ENCODE data around the gene COMT. TPM values are rescaled to one million over a fixed set of nuclear protein-coding genes. Genes with fewer than 3 reads are reported as not detected.

COMT gene
- total RNA-seq, 1 experiment from 2014 or later: 109 TPM

DNA sequence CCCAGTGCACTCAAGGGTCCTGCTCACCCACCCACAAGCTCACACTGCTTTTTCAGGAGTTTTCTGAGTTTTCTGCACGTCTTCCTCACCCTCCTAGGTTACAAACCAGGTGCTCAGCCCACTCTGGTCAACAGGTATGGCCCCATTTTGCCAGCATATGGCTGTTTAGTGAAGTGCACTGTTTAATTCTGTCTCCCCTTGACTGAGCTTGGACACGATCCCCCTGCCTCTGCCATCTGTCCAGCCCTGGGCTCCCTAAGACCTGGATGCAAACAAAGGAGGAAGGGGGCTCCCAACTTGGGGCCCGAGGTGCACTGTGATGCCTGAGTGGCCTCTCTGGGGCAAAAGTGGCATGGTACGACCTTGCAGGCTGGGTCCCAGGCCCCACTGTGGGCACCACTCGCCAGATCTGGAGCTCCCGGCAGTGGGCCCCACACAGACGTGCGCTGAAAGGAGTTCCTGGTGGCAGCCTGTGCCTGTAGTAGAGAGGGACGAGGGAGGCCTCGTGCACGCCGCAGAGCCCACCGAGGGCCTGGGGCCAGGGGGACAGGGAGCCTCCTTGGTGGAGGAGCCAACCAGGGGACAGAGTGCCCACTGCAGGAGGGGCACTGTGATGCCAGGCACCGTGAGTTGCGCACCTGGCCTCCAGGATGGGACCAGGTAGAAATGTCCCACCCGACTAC lies 37.3 kb upstream of the COMT start:
- Histone ChIP-seq H3K27me3 (ENCODE audit: insufficient read depth, low read length) (no peaks in the 10 kb centered on the region), H2AFZ (ENCODE audit: low read depth, low read length, poor library complexity, severe bottlenecking) (no peak overlapping the region), H3K36me3 (ENCODE audit: control insufficient read depth in 1 of 2, insufficient read depth in 2 of 2, low read length in 2 of 2) (no peaks in the 10 kb centered on the region), H3K4me3 (replicated peaks in 1 of 2; ENCODE audit: low read depth in 1 of 2, low read length in 2 of 2) (no peak overlapping the region), H3K4me2 (ENCODE audit: low read length) (no peak overlapping the region), H3K9me3 (ENCODE audit: control insufficient read depth in 1 of 2, insufficient read depth in 1 of 2, low read depth in 1 of 2, low read length in 2 of 2) (no peaks in the 10 kb centered on the region), H4K20me1 (ENCODE audit: insufficient read depth) (no peaks in the 10 kb centered on the region), H3K27ac (ENCODE audit: low read depth, low read length) (no peak overlapping the region), H3K79me2 (ENCODE audit: insufficient read depth, low read length) (no peaks in the 10 kb centered on the region), H3K9ac (ENCODE audit: low read length) (no peak overlapping the region), H3K9me2 (ENCODE audit: insufficient read depth) (no peaks in the 10 kb centered on the region), H3K4me1 (ENCODE audit: control insufficient read depth in 1 of 2, insufficient read depth in 2 of 2, low read length in 2 of 2) (no peaks in the 10 kb centered on the region)
- intact Hi-C loops (cut with micrococcal nuclease): no loop called here
- RAD21 ChIA-PET (ENCODE audit: low non-redundant PET in 1 of 2, low total read pairs in 2 of 2, uncharacterized antibody in 2 of 2, unreplicated experiment in 2 of 2): no interaction called here
- POLR2A ChIA-PET: interaction anchor here (0.8 kb wide), 1 partner anchor 13 kb away, joined by 3 read pairs; no protein-coding TSS in a partner anchor
- no TSS peak for BruUV-seq (replicated peaks)
- ATAC-seq (no peak), DNase-seq (ENCODE audit: low read depth, low spot score) (no peak)
- TF ChIP-seq, protein P1, sequence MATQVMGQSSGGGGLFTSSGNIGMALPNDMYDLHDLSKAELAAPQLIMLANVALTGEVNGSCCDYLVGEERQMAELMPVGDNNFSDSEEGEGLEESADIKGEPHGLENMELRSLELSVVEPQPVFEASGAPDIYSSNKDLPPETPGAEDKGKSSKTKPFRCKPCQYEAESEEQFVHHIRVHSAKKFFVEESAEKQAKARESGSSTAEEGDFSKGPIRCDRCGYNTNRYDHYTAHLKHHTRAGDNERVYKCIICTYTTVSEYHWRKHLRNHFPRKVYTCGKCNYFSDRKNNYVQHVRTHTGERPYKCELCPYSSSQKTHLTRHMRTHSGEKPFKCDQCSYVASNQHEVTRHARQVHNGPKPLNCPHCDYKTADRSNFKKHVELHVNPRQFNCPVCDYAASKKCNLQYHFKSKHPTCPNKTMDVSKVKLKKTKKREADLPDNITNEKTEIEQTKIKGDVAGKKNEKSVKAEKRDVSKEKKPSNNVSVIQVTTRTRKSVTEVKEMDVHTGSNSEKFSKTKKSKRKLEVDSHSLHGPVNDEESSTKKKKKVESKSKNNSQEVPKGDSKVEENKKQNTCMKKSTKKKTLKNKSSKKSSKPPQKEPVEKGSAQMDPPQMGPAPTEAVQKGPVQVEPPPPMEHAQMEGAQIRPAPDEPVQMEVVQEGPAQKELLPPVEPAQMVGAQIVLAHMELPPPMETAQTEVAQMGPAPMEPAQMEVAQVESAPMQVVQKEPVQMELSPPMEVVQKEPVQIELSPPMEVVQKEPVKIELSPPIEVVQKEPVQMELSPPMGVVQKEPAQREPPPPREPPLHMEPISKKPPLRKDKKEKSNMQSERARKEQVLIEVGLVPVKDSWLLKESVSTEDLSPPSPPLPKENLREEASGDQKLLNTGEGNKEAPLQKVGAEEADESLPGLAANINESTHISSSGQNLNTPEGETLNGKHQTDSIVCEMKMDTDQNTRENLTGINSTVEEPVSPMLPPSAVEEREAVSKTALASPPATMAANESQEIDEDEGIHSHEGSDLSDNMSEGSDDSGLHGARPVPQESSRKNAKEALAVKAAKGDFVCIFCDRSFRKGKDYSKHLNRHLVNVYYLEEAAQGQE (IDR thresholded peaks at IDR 0.05; ENCODE audit: low read depth): no peak
- TF ChIP-seq EGR1 (IDR thresholded peaks at IDR 0.05; ENCODE audit: low read depth): no peak
- TF ChIP-seq TCF7L2 (IDR thresholded peaks at IDR 0.05; ENCODE audit: borderline replicate concordance, extremely low read depth, insufficient read depth, insufficient read length): no peak
- TF ChIP-seq EZH2 (IDR thresholded peaks at IDR 0.05): no peak
- TF ChIP-seq FOSL1 (IDR thresholded peaks at IDR 0.05; ENCODE audit: low read depth): no peak
- TF ChIP-seq ZFX (IDR thresholded peaks at IDR 0.05): no peak
- TF ChIP-seq SIN3A (IDR thresholded peaks at IDR 0.05; ENCODE audit: low read depth): no peak
- no peak for TF ChIP-seq CBX3 (IDR thresholded peaks at IDR 0.05; ENCODE audit: low read depth)
- TF ChIP-seq ZNF274 (IDR thresholded peaks at IDR 0.05; ENCODE audit: low read depth, low read length): no peak
- TF ChIP-seq SRF (IDR thresholded peaks at IDR 0.05; ENCODE audit: low read depth): no peak
- TF ChIP-seq, protein P2, sequence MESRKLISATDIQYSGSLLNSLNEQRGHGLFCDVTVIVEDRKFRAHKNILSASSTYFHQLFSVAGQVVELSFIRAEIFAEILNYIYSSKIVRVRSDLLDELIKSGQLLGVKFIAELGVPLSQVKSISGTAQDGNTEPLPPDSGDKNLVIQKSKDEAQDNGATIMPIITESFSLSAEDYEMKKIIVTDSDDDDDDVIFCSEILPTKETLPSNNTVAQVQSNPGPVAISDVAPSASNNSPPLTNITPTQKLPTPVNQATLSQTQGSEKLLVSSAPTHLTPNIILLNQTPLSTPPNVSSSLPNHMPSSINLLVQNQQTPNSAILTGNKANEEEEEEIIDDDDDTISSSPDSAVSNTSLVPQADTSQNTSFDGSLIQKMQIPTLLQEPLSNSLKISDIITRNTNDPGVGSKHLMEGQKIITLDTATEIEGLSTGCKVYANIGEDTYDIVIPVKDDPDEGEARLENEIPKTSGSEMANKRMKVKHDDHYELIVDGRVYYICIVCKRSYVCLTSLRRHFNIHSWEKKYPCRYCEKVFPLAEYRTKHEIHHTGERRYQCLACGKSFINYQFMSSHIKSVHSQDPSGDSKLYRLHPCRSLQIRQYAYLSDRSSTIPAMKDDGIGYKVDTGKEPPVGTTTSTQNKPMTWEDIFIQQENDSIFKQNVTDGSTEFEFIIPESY (IDR thresholded peaks at IDR 0.05; ENCODE audit: extremely low read depth, insufficient replicate concordance, low read length): no peak
- no peak for TF ChIP-seq RAD21 (IDR thresholded peaks at IDR 0.05; ENCODE audit: low read depth)
- no peak for TF ChIP-seq ELF1 (IDR thresholded peaks at IDR 0.05; ENCODE audit: borderline replicate concordance, low read depth)
- TF ChIP-seq, protein P3, sequence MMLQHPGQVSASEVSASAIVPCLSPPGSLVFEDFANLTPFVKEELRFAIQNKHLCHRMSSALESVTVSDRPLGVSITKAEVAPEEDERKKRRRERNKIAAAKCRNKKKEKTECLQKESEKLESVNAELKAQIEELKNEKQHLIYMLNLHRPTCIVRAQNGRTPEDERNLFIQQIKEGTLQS (IDR thresholded peaks at IDR 0.05): no peak
- TF ChIP-seq, protein P4, sequence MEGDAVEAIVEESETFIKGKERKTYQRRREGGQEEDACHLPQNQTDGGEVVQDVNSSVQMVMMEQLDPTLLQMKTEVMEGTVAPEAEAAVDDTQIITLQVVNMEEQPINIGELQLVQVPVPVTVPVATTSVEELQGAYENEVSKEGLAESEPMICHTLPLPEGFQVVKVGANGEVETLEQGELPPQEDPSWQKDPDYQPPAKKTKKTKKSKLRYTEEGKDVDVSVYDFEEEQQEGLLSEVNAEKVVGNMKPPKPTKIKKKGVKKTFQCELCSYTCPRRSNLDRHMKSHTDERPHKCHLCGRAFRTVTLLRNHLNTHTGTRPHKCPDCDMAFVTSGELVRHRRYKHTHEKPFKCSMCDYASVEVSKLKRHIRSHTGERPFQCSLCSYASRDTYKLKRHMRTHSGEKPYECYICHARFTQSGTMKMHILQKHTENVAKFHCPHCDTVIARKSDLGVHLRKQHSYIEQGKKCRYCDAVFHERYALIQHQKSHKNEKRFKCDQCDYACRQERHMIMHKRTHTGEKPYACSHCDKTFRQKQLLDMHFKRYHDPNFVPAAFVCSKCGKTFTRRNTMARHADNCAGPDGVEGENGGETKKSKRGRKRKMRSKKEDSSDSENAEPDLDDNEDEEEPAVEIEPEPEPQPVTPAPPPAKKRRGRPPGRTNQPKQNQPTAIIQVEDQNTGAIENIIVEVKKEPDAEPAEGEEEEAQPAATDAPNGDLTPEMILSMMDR (IDR thresholded peaks at IDR 0.05 in 2 of 3, conservative IDR thresholded peaks at IDR 0.05 in 1 of 3; ENCODE audit: borderline replicate concordance in 1 of 3, insufficient read depth in 1 of 3, low read depth in 2 of 3, low read length in 2 of 3): no peak
- no peak for TF ChIP-seq CEBPB (IDR thresholded peaks at IDR 0.05; ENCODE audit: low read depth)
- CTCF ChIA-PET: interaction anchor here (1.2 kb wide), 1 partner anchor 174 kb away, joined by 8 read pairs; no protein-coding TSS in a partner anchor
